ENCODE data around the gene SLC38A1. TPM values are rescaled to one million over a fixed set of nuclear protein-coding genes. Genes with fewer than 3 reads are reported as not detected.
A peak's percentile ranks its signal among the peaks of the same experiment; 100 is the strongest.

SLC38A1 gene
- 100 to 1,000 TPM in 2 of 3 donors, 1 to 10 TPM in 1; 7.8 to 219 (median 101) TPM for total RNA-seq

- DNase-seq (ENCODE audit: low spot score in 2 of 2), result peak; percentile 92 to 93
- H3K27me3 ChIP-seq, result no peaks in the 10 kb centered on the region
- TF ChIP-seq POLR2AphosphoS5 (IDR thresholded peaks at IDR 0.05) (peak; percentile 71 to 94 (median 87)), POLR2A (IDR thresholded peaks at IDR 0.05) (peak; percentile 92), CTCF (IDR thresholded peaks at IDR 0.05) (no peak)
- intact Hi-C loops (cut with DNase I; ENCODE audit: low total_unique reads), result loop anchor here (10.0 kb wide), 1 partner anchor 74 kb away; no protein-coding TSS in a partner anchor
- H3K9me3 ChIP-seq, result no peaks in the 10 kb centered on the region
- H3K27ac ChIP-seq, result peak within 1 kb of the TSS; percentile 95 to 97
- no peaks in the 10 kb centered on the region for H3K36me3 ChIP-seq
- peak within 1 kb of the TSS; percentile 54 to 77 (median 73) for H3K4me3 ChIP-seq
- peaks cover 0 to 9% of the 10 kb centered on the region in 2 donors for H3K4me1 ChIP-seq
These were observed at the start of gene SLC38A1 for GRCh38 chr12:46268583-46269428. Gene SLC38A1, minus strand, starts transcription at chr12:46269043. Its CDS starts 29,243 bp downstream, at chr12:46239800.

GRCh38 chr12:46318037-46318436, 49.2 kb upstream of the SLC38A1 start:
- TF ChIP-seq CTCF (IDR thresholded peaks at IDR 0.05) (no peak), POLR2AphosphoS5 (IDR thresholded peaks at IDR 0.05) (no peak), POLR2A (IDR thresholded peaks at IDR 0.05) (no peak)
- Histone ChIP-seq H3K9me3 (no peaks in the 10 kb centered on the region), H3K4me3 (no peak overlapping the region), H3K36me3 (no peaks in the 10 kb centered on the region), H3K27me3 (no peaks in the 10 kb centered on the region), H3K27ac (no peak overlapping the region), H3K4me1 (no peaks in the 10 kb centered on the region)
- intact Hi-C loops (cut with DNase I; ENCODE audit: low total_unique reads), result no loop called here
- no peak for DNase-seq (ENCODE audit: low spot score in 2 of 2)

GRCh38 chr12:46304070-46304469, 35.2 kb upstream of the SLC38A1 start:
- no peaks in the 10 kb centered on the region for H3K4me1 ChIP-seq
- no peaks in the 10 kb centered on the region for H3K36me3 ChIP-seq
- H3K4me3 ChIP-seq, result no peak overlapping the region
- intact Hi-C loops (cut with DNase I; ENCODE audit: low total_unique reads), result no loop called here
- no peak for DNase-seq (ENCODE audit: low spot score in 2 of 2)
- H3K27ac ChIP-seq, result no peak overlapping the region
- TF ChIP-seq POLR2A (IDR thresholded peaks at IDR 0.05) (no peak), POLR2AphosphoS5 (IDR thresholded peaks at IDR 0.05) (no peak), CTCF (IDR thresholded peaks at IDR 0.05) (no peak)
- no peaks in the 10 kb centered on the region for H3K27me3 ChIP-seq
- H3K9me3 ChIP-seq, result no peaks in the 10 kb centered on the region

GRCh38 chr12:46303039-46303666, 34.3 kb upstream of the SLC38A1 start:
- no peaks in the 10 kb centered on the region for H3K9me3 ChIP-seq
- no peaks in the 10 kb centered on the region for H3K4me1 ChIP-seq
- no peak overlapping the region for H3K27ac ChIP-seq
- TF ChIP-seq CTCF (IDR thresholded peaks at IDR 0.05) (peak in 2 of 3 donors; percentile 48 to 49), POLR2AphosphoS5 (IDR thresholded peaks at IDR 0.05) (no peak)
- intact Hi-C loops (cut with DNase I; ENCODE audit: low total_unique reads), result no loop called here
- H3K4me3 ChIP-seq, result no peak overlapping the region
- H3K27me3 ChIP-seq, result no peaks in the 10 kb centered on the region
- no peaks in the 10 kb centered on the region for H3K36me3 ChIP-seq
- no peak for DNase-seq (ENCODE audit: low spot score in 2 of 2)

GRCh38 chr12:46300910-46301309, 32.1 kb upstream of the SLC38A1 start:
- TF ChIP-seq CTCF (IDR thresholded peaks at IDR 0.05) (no peak), POLR2A (IDR thresholded peaks at IDR 0.05) (no peak), POLR2AphosphoS5 (IDR thresholded peaks at IDR 0.05) (no peak)
- Histone ChIP-seq H3K4me1 (no peaks in the 10 kb centered on the region), H3K27ac (no peak overlapping the region), H3K36me3 (no peaks in the 10 kb centered on the region), H3K27me3 (no peaks in the 10 kb centered on the region), H3K9me3 (no peaks in the 10 kb centered on the region), H3K4me3 (no peak overlapping the region)
- intact Hi-C loops (cut with DNase I; ENCODE audit: low total_unique reads), result no loop called here
- no peak for DNase-seq (ENCODE audit: low spot score in 2 of 2)
